Smooth muscle cell (in vitro differentiated cells): Measurements from ENCODE around the gene SEPHS1. TPM values are rescaled to one million over a fixed set of nuclear protein-coding genes. Genes with fewer than 3 reads are reported as not detected.

Experiments used
- DNase-seq: peaks from one replicate; lab custom pipeline; 2025; ENCODE audit not compliant: unreplicated experiment; lab: John Stamatoyannopoulos, UW
- H2AFZ ChIP-seq: fragments of 200-600 bp; sonication (generic); 2 replicates; pipeline ENCODE4 v1.6.0; 2016; ENCODE audit warnings: antibody characterized with exemption, low read depth, mild to moderate bottlenecking
- H3F3A ChIP-seq: fragments of 200-600 bp; sonication (generic); 2 replicates; pipeline ENCODE4 v1.6.0; 2017; ENCODE audit warnings: antibody characterized with exemption, low read depth
- H3K27ac ChIP-seq: fragments of 200-600 bp; sonication (generic); 2 replicates; pipeline ENCODE4 v1.5.1; 2016; ENCODE audit warnings: low read depth, mild to moderate bottlenecking
- H3K27me3 ChIP-seq: fragments of 200-600 bp; sonication (generic); 2 replicates; pipeline ENCODE4 v1.6.1; 2016; ENCODE audit warnings: low read depth, mild to moderate bottlenecking
- H3K36me3 ChIP-seq: fragments of 200-600 bp; sonication (generic); 2 replicates; pipeline ENCODE4 v1.5.1; 2016; ENCODE audit warnings: low read depth
- H3K4me1 ChIP-seq: fragments of 200-600 bp; sonication (generic); 2 replicates; pipeline ENCODE4 v1.5.1; 2016; ENCODE audit warnings: low read depth
- H3K4me2 ChIP-seq: fragments of 200-600 bp; sonication (generic); 2 replicates; pipeline ENCODE4 v1.6.0; 2016; ENCODE audit warnings: mild to moderate bottlenecking
- H3K4me3 ChIP-seq: fragments of 200-600 bp; sonication (generic); 2 replicates; pipeline ENCODE4 v1.5.1; 2016; ENCODE audit warnings: mild to moderate bottlenecking
- H3K79me2 ChIP-seq: fragments of 200-600 bp; sonication (generic); 2 replicates; pipeline ENCODE4 v1.6.0; 2016; ENCODE audit warnings: low read depth, mild to moderate bottlenecking
- H3K9ac ChIP-seq: fragments of 200-600 bp; sonication (generic); 2 replicates; pipeline ENCODE4 v1.6.0; 2016; ENCODE audit warnings: low read depth
- H3K9me3 ChIP-seq: fragments of 200-600 bp; sonication (generic); replicated peaks from 2 replicates; pipeline ENCODE4 v1.5.1; 2016; ENCODE audit warnings: low read depth
- H4K20me1 ChIP-seq: fragments of 200-600 bp; sonication (generic); 2 replicates; pipeline ENCODE4 v1.6.0; 2016; ENCODE audit warnings: low read depth
- WGBS: methylation state at CpG from one replicate; pipeline ENCODE4 v1.1.7; 2016; ENCODE audit warnings: low lambda C conversion rate; 5-methylcytosine and 5-hydroxymethylcytosine counted together
- polyA plus RNA-seq: library from polyadenylated mRNA; unstranded; fragments of >200 nt; fragmentation: Nextera tagmentation; extraction: Ambion mirVana; gene quantifications from 2 replicates; pipeline ENCODE4 v1.2.1, GENCODE V29; 2016
- total RNA-seq: library from RNA; depleted of rRNA; stranded (reverse); fragments of >200 nt; gene quantifications from 2 replicates; pipeline ENCODE4 v1.2.3, GENCODE V29; 2014
- TF ChIP-seq, protein P1 (sequence below): fragments of 200-600 bp; sonication (generic); IDR thresholded peaks from 2 replicates; pipeline ENCODE4 v1.5.1; 2017; ENCODE audit warnings: borderline replicate concordance, mild to moderate bottlenecking, antibody characterized with exemption; ENCODE audit not compliant: insufficient read depth, poor library complexity, severe bottlenecking

The SEPHS1 gene
- total and polyA plus RNA-seq, 2 experiments from 2014 or later: 29.5 to 48.3 TPM

DNA sequence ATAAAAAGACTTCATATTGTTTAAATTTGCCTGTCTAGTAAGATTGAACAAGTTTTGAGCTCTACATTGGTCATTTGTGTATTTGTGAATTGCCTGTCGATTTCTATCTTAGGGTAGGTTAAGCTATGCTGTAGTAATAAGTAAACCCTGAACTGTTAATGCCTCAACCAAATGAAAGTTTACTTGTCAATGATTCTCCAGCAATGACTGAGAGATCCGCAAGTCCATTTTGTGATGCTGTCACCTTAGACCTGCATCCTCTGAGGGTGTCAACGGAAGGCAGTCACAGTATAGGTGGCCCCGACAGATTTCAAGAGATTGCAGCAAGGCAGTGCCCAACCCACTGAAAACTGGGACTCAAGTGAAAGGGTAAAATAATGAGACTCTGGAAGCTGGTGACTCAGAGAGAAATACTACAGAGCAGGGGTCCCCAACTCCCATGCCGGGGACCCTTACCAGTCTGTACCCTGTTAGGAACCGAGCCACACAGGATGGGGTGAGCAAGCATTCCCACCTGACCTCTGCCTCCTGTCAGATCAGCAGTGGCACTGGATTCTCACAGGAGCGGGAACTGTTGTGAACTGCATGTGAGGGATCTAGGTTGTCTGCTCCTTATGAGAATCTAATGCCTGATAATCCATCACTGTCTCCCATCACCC lies 37.4 kb downstream of the SEPHS1 start:
- no peaks in the 10 kb centered on the region for H4K20me1 ChIP-seq
- TF ChIP-seq, protein P1, sequence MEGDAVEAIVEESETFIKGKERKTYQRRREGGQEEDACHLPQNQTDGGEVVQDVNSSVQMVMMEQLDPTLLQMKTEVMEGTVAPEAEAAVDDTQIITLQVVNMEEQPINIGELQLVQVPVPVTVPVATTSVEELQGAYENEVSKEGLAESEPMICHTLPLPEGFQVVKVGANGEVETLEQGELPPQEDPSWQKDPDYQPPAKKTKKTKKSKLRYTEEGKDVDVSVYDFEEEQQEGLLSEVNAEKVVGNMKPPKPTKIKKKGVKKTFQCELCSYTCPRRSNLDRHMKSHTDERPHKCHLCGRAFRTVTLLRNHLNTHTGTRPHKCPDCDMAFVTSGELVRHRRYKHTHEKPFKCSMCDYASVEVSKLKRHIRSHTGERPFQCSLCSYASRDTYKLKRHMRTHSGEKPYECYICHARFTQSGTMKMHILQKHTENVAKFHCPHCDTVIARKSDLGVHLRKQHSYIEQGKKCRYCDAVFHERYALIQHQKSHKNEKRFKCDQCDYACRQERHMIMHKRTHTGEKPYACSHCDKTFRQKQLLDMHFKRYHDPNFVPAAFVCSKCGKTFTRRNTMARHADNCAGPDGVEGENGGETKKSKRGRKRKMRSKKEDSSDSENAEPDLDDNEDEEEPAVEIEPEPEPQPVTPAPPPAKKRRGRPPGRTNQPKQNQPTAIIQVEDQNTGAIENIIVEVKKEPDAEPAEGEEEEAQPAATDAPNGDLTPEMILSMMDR: no peak
- no peak overlapping the region for H3K4me2 ChIP-seq
- no peak for DNase-seq
- no peaks in the 10 kb centered on the region for H3K79me2 ChIP-seq
- no peak overlapping the region for H3K4me3 ChIP-seq
- WGBS: 92% methylated on average over 7 of the region's 7 CpGs
- H3F3A ChIP-seq: no peaks in the 10 kb centered on the region
- no peaks in the 10 kb centered on the region for H3K36me3 ChIP-seq
- H3K4me1 ChIP-seq: no peaks in the 10 kb centered on the region
- H3K9ac ChIP-seq: no peak overlapping the region
- H3K27me3 ChIP-seq: no peaks in the 10 kb centered on the region
- H3K9me3 ChIP-seq: no peaks in the 10 kb centered on the region
- H3K27ac ChIP-seq: no peak overlapping the region
- no peak overlapping the region for H2AFZ ChIP-seq

DNA sequence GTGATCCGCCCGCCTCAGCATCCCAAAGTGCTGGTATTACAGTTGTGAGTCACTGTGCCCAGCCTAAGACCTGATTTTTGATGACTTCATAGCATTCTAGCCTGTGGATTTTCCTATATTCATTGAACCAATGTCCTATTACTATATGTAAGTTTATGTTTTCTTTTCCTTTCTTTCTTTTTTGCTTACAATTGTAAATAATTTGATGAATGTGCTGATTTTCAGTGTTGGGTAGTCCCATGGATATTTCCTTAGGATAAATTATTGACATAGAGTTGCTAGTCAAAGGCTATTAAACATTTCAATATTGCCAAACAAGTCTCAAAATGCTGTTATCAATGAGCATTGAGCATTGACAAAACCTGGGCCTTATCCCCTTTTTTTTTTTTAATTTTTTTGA lies 38.3 kb downstream of the SEPHS1 start:
- no peak for DNase-seq
- Histone ChIP-seq H3K9ac (no peak overlapping the region), H2AFZ (no peak overlapping the region), H3K36me3 (no peaks in the 10 kb centered on the region), H3K27me3 (no peaks in the 10 kb centered on the region), H3K27ac (no peak overlapping the region), H4K20me1 (no peaks in the 10 kb centered on the region), H3K4me1 (no peaks in the 10 kb centered on the region), H3K9me3 (no peaks in the 10 kb centered on the region), H3F3A (no peaks in the 10 kb centered on the region), H3K4me2 (no peak overlapping the region), H3K79me2 (no peaks in the 10 kb centered on the region), H3K4me3 (no peak overlapping the region)
- TF ChIP-seq, protein P1: no peak
- WGBS: 100% methylated on average over 2 of the region's 2 CpGs

DNA sequence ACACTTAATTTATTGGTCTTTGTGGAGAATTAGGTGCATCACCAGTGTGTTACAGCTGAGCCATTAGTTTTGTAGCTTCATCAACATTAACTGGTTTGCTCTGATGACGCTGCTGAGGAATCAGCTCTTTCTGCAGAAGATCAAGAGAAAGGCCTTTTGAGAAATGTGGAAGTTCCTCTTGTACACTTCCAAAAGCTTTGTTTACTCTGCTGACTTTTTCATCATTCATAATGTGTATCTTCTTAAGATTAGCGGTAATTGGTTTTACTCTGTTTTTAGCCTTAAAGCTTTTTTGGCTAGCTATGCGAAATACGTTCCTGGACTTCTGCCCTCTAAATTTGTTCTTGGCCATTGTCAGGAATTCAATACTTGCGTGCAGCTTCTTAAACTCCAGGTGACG lies 40.0 kb downstream of the SEPHS1 start:
- no peak overlapping the region for H3K4me3 ChIP-seq
- H3K9ac ChIP-seq: no peak overlapping the region
- H3K4me1 ChIP-seq: no peaks in the 10 kb centered on the region
- no peak overlapping the region for H3K4me2 ChIP-seq
- TF ChIP-seq, protein P1: no peak
- H3K79me2 ChIP-seq: no peaks in the 10 kb centered on the region
- H3F3A ChIP-seq: no peaks in the 10 kb centered on the region
- no peak overlapping the region for H2AFZ ChIP-seq
- no peaks in the 10 kb centered on the region for H3K9me3 ChIP-seq
- no peaks in the 10 kb centered on the region for H4K20me1 ChIP-seq
- 94% methylated on average over 6 of the region's 6 CpGs for WGBS
- DNase-seq: no peak
- H3K36me3 ChIP-seq: no peaks in the 10 kb centered on the region
- no peak overlapping the region for H3K27ac ChIP-seq
- no peaks in the 10 kb centered on the region for H3K27me3 ChIP-seq

DNA sequence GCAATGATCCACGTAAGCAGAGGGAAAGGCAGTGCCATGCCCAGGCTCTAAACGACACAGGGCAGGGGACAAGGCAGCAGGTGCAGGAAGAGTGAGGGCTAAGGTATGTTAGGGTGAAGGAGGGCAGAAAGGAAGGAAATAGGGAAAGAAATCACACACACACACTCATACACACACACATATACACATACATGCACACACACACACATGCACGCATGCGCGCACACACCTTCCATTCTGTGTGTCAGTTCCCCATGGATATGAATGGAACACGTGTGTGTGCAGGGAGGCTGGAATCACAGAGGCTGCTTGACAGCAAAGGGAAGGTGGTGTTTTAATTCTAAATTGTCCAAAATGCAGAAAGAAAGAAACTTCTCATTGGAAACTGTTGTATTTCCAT lies 42.0 kb downstream of the SEPHS1 start:
- no peaks in the 10 kb centered on the region for H4K20me1 ChIP-seq
- no peak overlapping the region for H3K4me3 ChIP-seq
- H2AFZ ChIP-seq: no peak overlapping the region
- peaks cover 9% of the 10 kb centered on the region for H3K4me1 ChIP-seq
- TF ChIP-seq, protein P1: no peak
- H3F3A ChIP-seq: no peaks in the 10 kb centered on the region
- H3K36me3 ChIP-seq: no peaks in the 10 kb centered on the region
- H3K79me2 ChIP-seq: no peaks in the 10 kb centered on the region
- no peak overlapping the region for H3K4me2 ChIP-seq
- no peak overlapping the region for H3K9ac ChIP-seq
- no peaks in the 10 kb centered on the region for H3K9me3 ChIP-seq
- H3K27ac ChIP-seq: no peak overlapping the region
- 96% methylated on average over 6 of the region's 6 CpGs for WGBS
- H3K27me3 ChIP-seq: no peaks in the 10 kb centered on the region
- DNase-seq: no peak
